Fibroblast of mammary gland (primary cell): ENCODE results near the gene SUN3.
"Not testable (repeated sequence)": the region's sequence is repeated elsewhere in the genome, so short reads cannot be mapped to it uniquely, and the experiment has no call there.

Experiments
- DNase-seq: peaks from one replicate; pipeline ENCODE4 v3.0.0-alpha.2; 2010; ENCODE audit warnings: low read depth
- H3K4me3 ChIP-seq: 2 replicates; pipeline ENCODE4 v1.5.1; 2011; ENCODE audit warnings: low read depth, mild to moderate bottlenecking, low read length, moderate library complexity; ENCODE audit not compliant: control insufficient read depth
- TF ChIP-seq, protein P1 (sequence below): conservative IDR thresholded peaks from 2 replicates; pipeline ENCODE4 v1.5.1; 2011; ENCODE audit warnings: low read depth, low read length, inconsistent platforms; ENCODE audit not compliant: control insufficient read depth, insufficient read depth

The SUN3 gene

DNA sequence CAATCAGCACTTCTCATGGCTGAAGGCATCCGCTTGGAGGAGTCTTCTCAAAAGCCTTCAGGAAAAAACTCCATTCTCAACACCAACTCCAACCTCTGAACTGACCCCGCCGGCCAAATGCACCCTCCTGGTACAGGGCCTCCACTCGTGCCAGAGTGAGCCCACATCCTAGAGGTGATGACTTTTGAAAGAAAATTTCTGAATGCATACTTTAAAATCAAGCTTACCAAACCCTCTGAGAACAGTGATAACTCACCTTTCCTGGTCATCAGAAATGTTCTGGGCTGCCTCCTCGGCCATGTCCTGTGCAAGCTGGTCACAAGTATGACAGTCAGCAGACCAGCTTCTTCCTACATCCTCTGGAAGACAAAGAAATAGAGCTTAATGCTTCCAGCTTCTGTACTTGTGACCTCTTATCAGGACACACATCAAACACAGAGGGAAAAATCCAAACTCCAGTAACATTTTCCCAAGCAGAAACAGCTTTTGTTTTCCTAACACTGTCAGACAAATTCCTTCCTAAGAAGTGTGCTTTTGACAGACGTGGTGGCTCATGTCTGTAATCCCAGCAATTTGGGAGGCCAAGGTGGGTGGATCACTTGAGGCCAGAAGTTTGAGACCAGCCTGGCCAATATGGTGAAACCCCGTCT, 80.6 kb downstream of the SUN3 start, which contains the start of gene PKD1L1:
TSS of gene PKD1L1 (minus strand) at position 326 of the 650 bp plus-strand sequence. CDS start at position 300, 26 bp downstream.
- H3K4me3 ChIP-seq: no peak within 1 kb of the TSS
- TF ChIP-seq, protein P1, sequence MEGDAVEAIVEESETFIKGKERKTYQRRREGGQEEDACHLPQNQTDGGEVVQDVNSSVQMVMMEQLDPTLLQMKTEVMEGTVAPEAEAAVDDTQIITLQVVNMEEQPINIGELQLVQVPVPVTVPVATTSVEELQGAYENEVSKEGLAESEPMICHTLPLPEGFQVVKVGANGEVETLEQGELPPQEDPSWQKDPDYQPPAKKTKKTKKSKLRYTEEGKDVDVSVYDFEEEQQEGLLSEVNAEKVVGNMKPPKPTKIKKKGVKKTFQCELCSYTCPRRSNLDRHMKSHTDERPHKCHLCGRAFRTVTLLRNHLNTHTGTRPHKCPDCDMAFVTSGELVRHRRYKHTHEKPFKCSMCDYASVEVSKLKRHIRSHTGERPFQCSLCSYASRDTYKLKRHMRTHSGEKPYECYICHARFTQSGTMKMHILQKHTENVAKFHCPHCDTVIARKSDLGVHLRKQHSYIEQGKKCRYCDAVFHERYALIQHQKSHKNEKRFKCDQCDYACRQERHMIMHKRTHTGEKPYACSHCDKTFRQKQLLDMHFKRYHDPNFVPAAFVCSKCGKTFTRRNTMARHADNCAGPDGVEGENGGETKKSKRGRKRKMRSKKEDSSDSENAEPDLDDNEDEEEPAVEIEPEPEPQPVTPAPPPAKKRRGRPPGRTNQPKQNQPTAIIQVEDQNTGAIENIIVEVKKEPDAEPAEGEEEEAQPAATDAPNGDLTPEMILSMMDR: no peak
- no peak for DNase-seq

DNA sequence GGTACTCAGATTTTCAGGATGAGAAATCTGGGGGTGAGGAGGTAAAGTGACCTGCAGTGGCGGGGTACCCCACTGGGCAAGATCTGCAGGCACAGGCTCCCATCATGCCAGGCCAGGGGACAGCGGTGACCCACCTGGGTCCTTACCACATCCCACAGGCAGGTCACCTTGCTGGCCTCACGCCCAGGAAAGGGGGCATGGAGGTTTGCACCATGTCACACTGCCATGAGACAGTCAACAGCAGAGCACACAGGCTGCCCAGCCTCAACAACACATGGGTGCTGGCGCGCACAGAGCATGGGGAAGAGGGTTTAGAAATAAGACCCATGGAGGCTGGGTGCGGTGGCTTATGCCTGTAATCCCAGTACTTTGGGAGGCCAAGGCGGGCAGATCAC, 81.6 kb downstream of the SUN3 start:
- no peak overlapping the region for H3K4me3 ChIP-seq
- TF ChIP-seq, protein P1: no peak
- DNase-seq: no peak

DNA sequence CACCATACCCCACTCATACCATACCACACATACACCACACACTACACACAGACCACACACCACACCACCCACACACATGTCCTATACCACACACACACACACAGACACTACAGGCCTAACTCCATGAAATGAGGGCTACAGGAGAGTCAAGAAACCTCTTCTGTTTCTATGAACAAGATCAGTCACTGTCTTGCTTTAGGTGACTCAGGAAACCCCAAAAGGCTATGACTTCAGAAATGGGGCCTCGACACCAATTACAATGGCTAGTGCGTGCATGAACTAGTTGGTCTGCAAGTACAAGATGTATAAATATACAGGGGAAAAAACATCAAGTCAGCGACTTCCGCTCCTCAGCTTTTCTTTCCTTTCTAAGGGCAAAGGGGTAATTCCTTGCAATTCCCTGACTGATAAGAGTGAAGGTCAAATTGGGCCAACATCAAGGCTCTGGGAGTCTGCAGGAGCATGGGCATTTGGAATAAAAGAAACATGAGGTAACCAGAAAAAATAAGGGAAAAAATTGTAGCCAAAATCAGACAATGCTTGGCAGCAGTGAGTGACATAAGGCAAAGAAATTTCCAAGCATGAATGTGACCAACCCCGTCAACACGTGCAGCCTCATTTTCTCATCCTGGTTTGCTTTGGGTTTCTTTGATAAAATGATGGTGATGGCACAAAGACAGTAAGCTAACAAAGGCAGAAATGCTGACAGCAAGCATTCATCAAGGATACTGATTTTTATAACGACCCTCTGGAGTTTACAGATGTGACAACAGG, 82.1 kb downstream of the SUN3 start:
- TF ChIP-seq, protein P1: no peak
- H3K4me3 ChIP-seq: no peak overlapping the region
- DNase-seq: no peak

DNA sequence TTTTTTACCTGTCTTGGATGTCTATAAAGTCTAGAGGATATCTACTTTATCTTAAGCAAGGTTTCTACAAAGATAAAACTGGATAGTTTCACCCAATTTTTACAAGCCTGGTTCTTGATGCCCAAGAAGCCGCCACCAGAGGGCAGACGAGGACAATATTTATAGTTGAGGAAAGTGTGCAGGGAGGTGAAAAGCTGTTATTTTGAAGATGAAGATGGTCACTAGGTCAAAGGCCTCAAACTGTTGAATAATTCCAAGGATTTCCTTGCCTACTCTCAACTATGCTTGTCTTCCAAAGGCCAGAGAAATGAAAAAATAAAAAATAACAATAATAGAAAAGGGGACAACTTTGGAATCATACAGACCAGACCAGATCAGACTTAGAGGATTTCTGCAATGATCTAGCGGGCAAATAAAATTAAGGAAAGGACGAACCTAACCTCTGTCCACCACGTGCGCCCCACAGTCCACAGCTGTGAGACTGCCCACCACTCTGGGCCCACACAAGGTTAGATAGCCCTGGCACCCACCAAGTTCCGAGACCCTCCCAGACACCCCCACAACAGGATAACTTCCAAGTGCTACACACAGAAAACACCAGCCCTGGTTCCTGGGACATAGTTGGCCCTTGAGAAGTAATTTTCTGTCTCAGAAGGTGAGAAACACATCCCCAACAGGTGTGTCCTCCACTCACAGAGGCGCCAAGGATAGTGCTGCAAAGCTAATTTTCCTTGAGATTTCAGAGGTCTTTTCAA, 83.5 kb downstream of the SUN3 start:
- TF ChIP-seq, protein P1: peak; percentile 76
- peak; percentile 69 for DNase-seq
- H3K4me3 ChIP-seq: no peak overlapping the region

DNA sequence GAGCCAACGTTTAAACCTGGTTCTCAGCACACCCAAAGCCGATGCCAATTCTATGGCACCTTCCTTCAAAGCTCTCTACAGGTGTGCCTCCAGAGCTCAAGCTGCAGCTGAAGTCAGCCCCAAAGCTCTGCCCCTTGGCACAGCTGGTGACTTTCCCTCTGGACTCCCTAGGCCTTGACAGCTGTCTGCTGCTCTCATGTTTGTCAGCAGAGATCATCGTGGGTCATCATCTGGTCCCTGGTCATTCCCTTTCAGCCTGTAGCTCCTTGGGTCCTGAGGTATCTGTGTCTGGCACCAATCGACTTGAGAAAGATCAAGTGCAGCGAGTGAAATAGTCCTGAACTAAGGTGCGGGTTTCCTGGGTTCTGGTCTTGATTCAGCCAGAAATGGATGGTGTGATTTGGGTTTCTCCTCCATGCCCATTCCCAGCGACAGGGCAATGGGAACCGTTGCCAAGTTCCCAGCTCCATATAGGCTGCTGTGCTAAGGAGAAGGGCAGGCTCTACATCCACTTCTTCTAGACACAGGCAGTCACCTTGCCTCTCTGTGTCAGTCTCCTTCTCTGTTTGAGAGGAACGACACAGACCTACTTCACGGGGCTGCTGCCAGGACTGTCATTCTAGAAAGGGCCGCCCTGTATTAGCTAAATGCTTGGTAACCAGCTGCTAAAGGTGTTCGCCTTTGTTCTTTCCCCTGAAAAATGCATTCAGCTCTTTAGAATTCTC, 84.2 kb downstream of the SUN3 start:
- TF ChIP-seq, protein P1: no peak
- no peak overlapping the region for H3K4me3 ChIP-seq
- DNase-seq: no peak

DNA sequence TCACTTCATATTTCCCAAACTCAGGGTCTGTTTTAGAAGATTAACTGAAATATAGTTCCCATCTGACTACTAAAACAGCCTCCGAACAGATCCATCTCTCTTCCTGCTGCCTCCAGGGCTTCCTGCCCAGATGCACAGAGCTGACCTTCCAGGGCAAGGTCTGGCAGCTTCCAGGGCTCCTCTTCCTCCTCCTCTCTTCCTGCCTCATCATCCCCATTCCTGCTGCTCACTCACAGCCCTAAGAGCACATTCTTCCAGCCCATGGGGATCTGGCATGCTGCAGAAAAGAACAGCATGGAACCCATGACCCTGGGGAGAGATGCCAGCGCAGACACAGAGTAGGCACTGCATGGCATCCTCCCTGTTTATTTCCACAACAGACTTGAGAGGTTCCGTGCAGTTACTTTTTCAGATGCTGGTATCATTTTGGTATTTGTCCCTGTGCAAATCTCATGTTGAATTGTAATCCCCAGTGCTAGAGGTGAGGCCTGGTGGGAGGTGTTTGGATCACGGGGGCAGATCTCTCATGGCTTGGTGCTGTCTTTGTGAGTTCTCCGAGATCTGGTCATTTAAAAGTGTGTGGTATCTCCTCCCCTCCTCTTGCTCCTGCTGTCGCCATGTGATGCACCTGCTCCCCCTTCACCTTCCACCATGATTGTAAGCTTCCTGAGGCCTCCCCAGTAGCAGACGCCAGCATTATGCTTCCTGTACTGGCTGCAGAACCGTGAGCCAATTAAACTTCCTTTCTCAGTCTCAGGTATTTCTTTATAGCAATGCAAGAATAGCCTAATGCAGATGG, 85.0 kb downstream of the SUN3 start:
- TF ChIP-seq, protein P1: no peak
- H3K4me3 ChIP-seq: no peak overlapping the region
- DNase-seq: no peak

DNA sequence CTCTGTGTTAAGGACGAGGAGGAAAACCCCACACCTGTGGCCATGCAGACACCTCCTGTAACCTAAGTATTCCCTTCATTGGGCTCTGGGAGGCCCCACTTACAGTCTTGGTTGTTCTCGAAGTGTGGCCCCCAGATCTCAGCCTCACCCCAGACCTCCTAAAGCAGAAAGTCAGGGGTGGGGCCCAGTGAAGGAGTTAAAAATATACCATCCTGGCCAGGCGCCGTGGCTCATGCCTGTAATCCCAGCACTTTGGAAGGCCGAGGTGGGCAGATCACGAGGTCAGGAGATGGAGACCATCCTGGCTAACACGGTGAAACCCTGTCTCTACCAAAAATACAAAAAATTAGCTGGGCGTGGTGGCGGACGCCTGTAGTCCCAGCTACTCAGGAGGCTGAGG, 86.3 kb downstream of the SUN3 start:
- not testable (repeated sequence) for H3K4me3 ChIP-seq, DNase-seq
